NT2/D1 (cell line): ENCODE measurements around the gene PDK2.

ENCODE experiments used
- YY1 ChIP-seq: IDR thresholded peaks from 2 replicates; pipeline ENCODE4 v1.6.1; 2011; ENCODE audit not compliant: insufficient read length, insufficient read depth
- ZNF274 ChIP-seq: IDR thresholded peaks from 2 replicates; pipeline ENCODE4 v1.6.1; 2011; ENCODE audit warnings: mild to moderate bottlenecking, low read depth, low read length

DNA sequence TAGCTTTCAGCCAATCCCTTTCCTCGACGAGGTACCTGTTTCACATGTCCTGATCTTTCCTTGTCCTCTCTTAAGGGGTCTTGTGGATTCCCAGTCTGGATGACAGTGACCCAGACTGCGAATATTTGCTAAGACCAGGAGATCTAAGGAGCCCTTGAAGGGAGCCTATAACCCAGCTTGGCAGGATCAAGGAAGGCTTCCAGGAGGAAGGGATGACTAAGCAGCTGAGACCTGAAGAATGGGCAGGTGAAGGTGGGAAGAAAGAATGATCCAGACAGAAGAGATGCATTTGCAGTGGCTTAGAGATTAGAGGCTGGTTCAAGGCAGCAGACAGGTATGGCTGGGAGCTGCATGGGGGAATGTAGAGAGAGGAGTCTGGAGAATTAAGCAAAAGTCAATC is 1.9 kb upstream of the PDK2 start:
- TF ChIP-seq ZNF274 = no peak
- TF ChIP-seq YY1 = no peak
